WTC11 (cell line): ENCODE measurements around the gene PARM1.

Source experiments
- ETV6 ChIP-seq: sonication (generic); formaldehyde crosslinking; IDR thresholded peaks from 2 replicates; pipeline ENCODE4 v1.8.1; 2022; ENCODE audit warnings: mild to moderate bottlenecking, missing genetic modification reagents
- MYBL2 ChIP-seq: sonication (generic); formaldehyde crosslinking; IDR thresholded peaks from 2 replicates; pipeline ENCODE4 v1.8.1; 2023; ENCODE audit warnings: mild to moderate bottlenecking, moderate library complexity, missing genetic modification reagents
- TF ChIP-seq, protein P1 (sequence below): sonication (generic); formaldehyde crosslinking; IDR thresholded peaks from 2 replicates; pipeline ENCODE4 v1.8.1; 2023; ENCODE audit warnings: mild to moderate bottlenecking, missing genetic modification reagents, moderate library complexity
- TF ChIP-seq, protein P2 (sequence below): sonication (generic); formaldehyde crosslinking; IDR thresholded peaks from 2 replicates; pipeline ENCODE4 v1.8.0; 2022; ENCODE audit warnings: mild to moderate bottlenecking, missing genetic modification reagents
- TF ChIP-seq, protein P3 (sequence below): fragments of 200-600 bp; IDR thresholded peaks from 2 replicates; pipeline ENCODE4 v1.8.0; 2022; ENCODE audit warnings: antibody characterized with exemption
- TF ChIP-seq, protein P4 (sequence below): sonication (generic); formaldehyde crosslinking; IDR thresholded peaks from 2 replicates; pipeline ENCODE4 v1.8.1; 2022; ENCODE audit warnings: missing genetic modification reagents, borderline replicate concordance

DNA sequence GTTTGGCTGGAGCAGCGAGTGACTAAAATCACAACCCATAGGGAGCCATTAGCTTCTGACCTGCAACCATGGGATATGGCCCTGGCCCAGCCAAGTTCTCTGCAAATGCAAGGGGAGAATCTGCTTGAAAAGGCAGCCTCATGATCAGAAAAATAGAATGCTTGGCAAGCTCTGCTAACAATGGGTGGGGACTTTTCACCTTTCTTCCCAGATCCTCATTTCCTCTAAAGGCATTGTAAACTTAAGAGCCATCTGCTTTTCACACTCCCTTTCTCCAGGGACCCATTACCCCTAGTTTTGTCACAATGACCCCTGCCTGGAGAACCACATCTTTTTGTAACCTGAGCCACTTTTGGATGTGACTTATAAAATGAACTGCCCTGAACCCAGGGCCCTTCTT, 104.3 kb downstream of the PARM1 start:
- TF ChIP-seq MYBL2 (no peak), ETV6 (CRISPR knock-in tag) (no peak)
- TF ChIP-seq, protein P1, sequence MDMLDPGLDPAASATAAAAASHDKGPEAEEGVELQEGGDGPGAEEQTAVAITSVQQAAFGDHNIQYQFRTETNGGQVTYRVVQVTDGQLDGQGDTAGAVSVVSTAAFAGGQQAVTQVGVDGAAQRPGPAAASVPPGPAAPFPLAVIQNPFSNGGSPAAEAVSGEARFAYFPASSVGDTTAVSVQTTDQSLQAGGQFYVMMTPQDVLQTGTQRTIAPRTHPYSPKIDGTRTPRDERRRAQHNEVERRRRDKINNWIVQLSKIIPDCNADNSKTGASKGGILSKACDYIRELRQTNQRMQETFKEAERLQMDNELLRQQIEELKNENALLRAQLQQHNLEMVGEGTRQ = no peak
- TF ChIP-seq, protein P2, sequence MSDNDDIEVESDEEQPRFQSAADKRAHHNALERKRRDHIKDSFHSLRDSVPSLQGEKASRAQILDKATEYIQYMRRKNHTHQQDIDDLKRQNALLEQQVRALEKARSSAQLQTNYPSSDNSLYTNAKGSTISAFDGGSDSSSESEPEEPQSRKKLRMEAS = no peak
- TF ChIP-seq, protein P3, sequence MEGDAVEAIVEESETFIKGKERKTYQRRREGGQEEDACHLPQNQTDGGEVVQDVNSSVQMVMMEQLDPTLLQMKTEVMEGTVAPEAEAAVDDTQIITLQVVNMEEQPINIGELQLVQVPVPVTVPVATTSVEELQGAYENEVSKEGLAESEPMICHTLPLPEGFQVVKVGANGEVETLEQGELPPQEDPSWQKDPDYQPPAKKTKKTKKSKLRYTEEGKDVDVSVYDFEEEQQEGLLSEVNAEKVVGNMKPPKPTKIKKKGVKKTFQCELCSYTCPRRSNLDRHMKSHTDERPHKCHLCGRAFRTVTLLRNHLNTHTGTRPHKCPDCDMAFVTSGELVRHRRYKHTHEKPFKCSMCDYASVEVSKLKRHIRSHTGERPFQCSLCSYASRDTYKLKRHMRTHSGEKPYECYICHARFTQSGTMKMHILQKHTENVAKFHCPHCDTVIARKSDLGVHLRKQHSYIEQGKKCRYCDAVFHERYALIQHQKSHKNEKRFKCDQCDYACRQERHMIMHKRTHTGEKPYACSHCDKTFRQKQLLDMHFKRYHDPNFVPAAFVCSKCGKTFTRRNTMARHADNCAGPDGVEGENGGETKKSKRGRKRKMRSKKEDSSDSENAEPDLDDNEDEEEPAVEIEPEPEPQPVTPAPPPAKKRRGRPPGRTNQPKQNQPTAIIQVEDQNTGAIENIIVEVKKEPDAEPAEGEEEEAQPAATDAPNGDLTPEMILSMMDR = no peak
- TF ChIP-seq, protein P4, sequence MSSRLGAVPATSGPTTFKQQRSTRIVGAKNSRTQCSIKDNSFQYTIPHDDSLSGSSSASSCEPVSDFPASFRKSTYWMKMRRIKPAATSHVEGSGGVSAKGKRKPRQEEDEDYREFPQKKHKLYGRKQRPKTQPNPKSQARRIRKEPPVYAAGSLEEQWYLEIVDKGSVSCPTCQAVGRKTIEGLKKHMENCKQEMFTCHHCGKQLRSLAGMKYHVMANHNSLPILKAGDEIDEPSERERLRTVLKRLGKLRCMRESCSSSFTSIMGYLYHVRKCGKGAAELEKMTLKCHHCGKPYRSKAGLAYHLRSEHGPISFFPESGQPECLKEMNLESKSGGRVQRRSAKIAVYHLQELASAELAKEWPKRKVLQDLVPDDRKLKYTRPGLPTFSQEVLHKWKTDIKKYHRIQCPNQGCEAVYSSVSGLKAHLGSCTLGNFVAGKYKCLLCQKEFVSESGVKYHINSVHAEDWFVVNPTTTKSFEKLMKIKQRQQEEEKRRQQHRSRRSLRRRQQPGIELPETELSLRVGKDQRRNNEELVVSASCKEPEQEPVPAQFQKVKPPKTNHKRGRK (CRISPR knock-in tag) = no peak
